HEK293 (cell line): ENCODE data around the gene POLK.

Experiments
- CTCF ChIA-PET: fragments of 350-600 bp; formaldehyde crosslinking; extraction: SDS; loops from one replicate; lab custom pipeline; 2021; ENCODE audit warnings: antibody characterized with exemption; lab: Yijun Ruan, JAX
- POLR2A ChIA-PET: fragments of 300-600 bp; formaldehyde crosslinking; extraction: SDS; loops from one replicate; lab custom pipeline; 2020; ENCODE audit warnings: antibody characterized with exemption, inconsistent platforms; lab: Yijun Ruan, JAX
- H3K27ac ChIP-seq: fragments of 200-500 bp; sonication (Bioruptor generic); 2 replicates; pipeline ENCODE4 v1.5.1; 2014; ENCODE audit warnings: low read depth, low read length, control low read depth, inconsistent platforms; ENCODE audit errors: extremely low read depth
- H3K36me3 ChIP-seq, 2 experiments: fragments of 200-500 bp in 1 of 2; sonication (Bioruptor generic) in 1 of 2; 1 replicate in 1 of 2; 2 replicates in 1 of 2; pipeline ENCODE4 v1.5.1; 2014 to 2017; ENCODE audit warnings: inconsistent platforms in 2 of 2, low read length in 2 of 2; ENCODE audit not compliant: control insufficient read depth in 2 of 2, insufficient read depth in 1 of 2
- H3K4me1 ChIP-seq: fragments of 200-500 bp; sonication (Bioruptor generic); 2 replicates; pipeline ENCODE4 v1.5.1; 2014; ENCODE audit warnings: mild to moderate bottlenecking, low read length, inconsistent platforms; ENCODE audit not compliant: control insufficient read depth, insufficient read depth
- H3K4me3 ChIP-seq: 2 replicates; pipeline ENCODE4 v1.5.1; 2011; ENCODE audit warnings: low read depth, mild to moderate bottlenecking, control low read depth, low read length, moderate library complexity
- H3K9me3 ChIP-seq: fragments of 200-500 bp; sonication (Bioruptor generic); 2 replicates; pipeline ENCODE4 v1.5.1; 2014; ENCODE audit warnings: low read depth, low read length, inconsistent platforms; ENCODE audit not compliant: control insufficient read depth, insufficient read depth
- FEZF1 ChIP-seq: fragments of 450-650 bp; formaldehyde crosslinking; IDR thresholded peaks from 2 replicates; pipeline ENCODE4 v1.5.1; 2016; ENCODE audit warnings: missing biosample characterization, missing genetic modification characterization
- GLIS1 ChIP-seq: fragments of 450-650 bp; formaldehyde crosslinking; IDR thresholded peaks from 2 replicates; pipeline ENCODE4 v1.5.1; 2016; ENCODE audit warnings: missing biosample characterization, missing genetic modification characterization
- HIC1 ChIP-seq: fragments of 450-650 bp; formaldehyde crosslinking; IDR thresholded peaks from 2 replicates; pipeline ENCODE4 v1.5.1; 2016; ENCODE audit warnings: missing biosample characterization, missing genetic modification characterization
- MYNN ChIP-seq: fragments of 450-650 bp; formaldehyde crosslinking; IDR thresholded peaks from 2 replicates; pipeline ENCODE4 v1.5.1; 2016; ENCODE audit warnings: missing biosample characterization, missing genetic modification characterization, borderline replicate concordance
- OSR2 ChIP-seq: fragments of 450-650 bp; formaldehyde crosslinking; IDR thresholded peaks from 2 replicates; pipeline ENCODE4 v1.5.1; 2016; ENCODE audit warnings: missing biosample characterization, missing genetic modification characterization
- PATZ1 ChIP-seq: fragments of 450-650 bp; formaldehyde crosslinking; IDR thresholded peaks from 2 replicates; pipeline ENCODE4 v1.5.1; 2016; ENCODE audit warnings: missing biosample characterization, missing genetic modification characterization
- SALL2 ChIP-seq: fragments of 450-650 bp; formaldehyde crosslinking; IDR thresholded peaks from 2 replicates; pipeline ENCODE4 v1.5.0; 2017; ENCODE audit warnings: missing biosample characterization, mild to moderate bottlenecking, missing genetic modification characterization, borderline replicate concordance
- SCRT1 ChIP-seq: fragments of 450-650 bp; formaldehyde crosslinking; IDR thresholded peaks from 2 replicates; pipeline ENCODE4 v1.5.1; 2016; ENCODE audit warnings: missing biosample characterization, missing genetic modification characterization, borderline replicate concordance
- SCRT2 ChIP-seq: fragments of 450-650 bp; formaldehyde crosslinking; IDR thresholded peaks from 2 replicates; pipeline ENCODE4 v1.5.1; 2016; ENCODE audit warnings: missing biosample characterization, missing genetic modification characterization
- SP7 ChIP-seq: fragments of 450-650 bp; formaldehyde crosslinking; IDR thresholded peaks from 2 replicates; pipeline ENCODE4 v1.5.1; 2016; ENCODE audit warnings: missing biosample characterization, missing genetic modification characterization
- ZFHX2 ChIP-seq: fragments of 450-650 bp; formaldehyde crosslinking; conservative IDR thresholded peaks from 2 replicates; pipeline ENCODE4 v1.5.1; 2016; ENCODE audit warnings: missing biosample characterization, missing genetic modification characterization
- ZIC2 ChIP-seq: fragments of 450-650 bp; formaldehyde crosslinking; IDR thresholded peaks from 2 replicates; pipeline ENCODE4 v1.5.1; 2016; ENCODE audit warnings: missing biosample characterization, missing genetic modification characterization
- ZNF169 ChIP-seq: fragments of 450-650 bp; formaldehyde crosslinking; IDR thresholded peaks from 2 replicates; pipeline ENCODE4 v1.5.1; 2016; ENCODE audit warnings: missing biosample characterization, missing genetic modification characterization
- ZNF48 ChIP-seq: fragments of 450-650 bp; formaldehyde crosslinking; IDR thresholded peaks from 2 replicates; pipeline ENCODE4 v1.5.1; 2016; ENCODE audit warnings: missing biosample characterization, missing genetic modification characterization
- ZNF513 ChIP-seq: fragments of 450-650 bp; IDR thresholded peaks from 2 replicates; pipeline ENCODE4 v1.5.1; 2018; ENCODE audit warnings: missing biosample characterization, missing genetic modification characterization
- ZNF548 ChIP-seq: fragments of 450-650 bp; formaldehyde crosslinking; IDR thresholded peaks from 2 replicates; pipeline ENCODE4 v1.5.1; 2016; ENCODE audit warnings: missing biosample characterization, missing genetic modification characterization
- ZNF549 ChIP-seq: fragments of 450-650 bp; IDR thresholded peaks from 2 replicates; pipeline ENCODE4 v1.5.1; 2018; ENCODE audit warnings: missing biosample characterization, missing genetic modification characterization, mild to moderate bottlenecking, inconsistent platforms, moderate library complexity
- ZNF555 ChIP-seq: fragments of 450-650 bp; formaldehyde crosslinking; conservative IDR thresholded peaks from 2 replicates; pipeline ENCODE4 v1.5.1; 2017; ENCODE audit warnings: missing biosample characterization, mild to moderate bottlenecking, missing genetic modification characterization, inconsistent platforms
- ZNF561 ChIP-seq: fragments of 450-650 bp; IDR thresholded peaks from 2 replicates; pipeline ENCODE4 v1.5.1; 2018; ENCODE audit warnings: missing biosample characterization, missing genetic modification characterization, borderline replicate concordance
- ZNF624 ChIP-seq: fragments of 450-650 bp; formaldehyde crosslinking; IDR thresholded peaks from 2 replicates; pipeline ENCODE4 v1.5.1; 2017; ENCODE audit warnings: missing biosample characterization, missing genetic modification characterization
- ZNF664 ChIP-seq: fragments of 450-650 bp; formaldehyde crosslinking; IDR thresholded peaks from 2 replicates; pipeline ENCODE4 v1.5.1; 2016; ENCODE audit warnings: missing biosample characterization, missing genetic modification characterization
- ZNF692 ChIP-seq: fragments of 450-650 bp; formaldehyde crosslinking; IDR thresholded peaks from 2 replicates; pipeline ENCODE4 v1.5.1; 2016; ENCODE audit warnings: missing biosample characterization, missing genetic modification characterization
- ZSCAN18 ChIP-seq: fragments of 450-650 bp; formaldehyde crosslinking; IDR thresholded peaks from 2 replicates; pipeline ENCODE4 v1.5.1; 2016; ENCODE audit warnings: missing biosample characterization, missing genetic modification characterization

The POLK gene

GRCh38 chr5:75463726-75464125, 48.0 kb upstream of the POLK start (continued):
- TF ChIP-seq HIC1 (tag by site-specific recombination) = no peak
- no peak for TF ChIP-seq GLIS1 (tag by site-specific recombination)

- Histone ChIP-seq H3K4me3 (no peak overlapping the region), H3K9me3 (no peaks in the 10 kb centered on the region), H3K36me3 (no peaks in the 10 kb centered on the region), H3K4me1 (peaks cover 16% of the 10 kb centered on the region), H3K27ac (no peak overlapping the region)
- CTCF ChIA-PET = interaction anchor here (0.7 kb wide), 1 partner anchor 64 kb away, joined by 3 read pairs; no protein-coding TSS in a partner anchor
- TF ChIP-seq ZNF513 (tag by site-specific recombination) (no peak), PATZ1 (tag by site-specific recombination) (no peak), ZNF555 (tag by site-specific recombination) (no peak), ZNF624 (tag by site-specific recombination) (no peak), FEZF1 (tag by site-specific recombination) (peak; percentile 30; the same call in 1 of the 2 replicates), SCRT1 (tag by site-specific recombination) (0 out of 2 replicates have a peak, but pooled peaks have one; percentile 10), MYNN (tag by site-specific recombination) (no peak), OSR2 (tag by site-specific recombination) (peak; percentile 90), SALL2 (tag by site-specific recombination) (no peak), ZNF561 (tag by site-specific recombination) (0 out of 2 replicates have a peak, but pooled peaks have one; percentile 23), ZNF549 (peak; percentile 96), SCRT2 (tag by site-specific recombination) (peak; percentile 65), ZNF548 (no peak), ZFHX2 (tag by site-specific recombination) (no peak), SP7 (tag by site-specific recombination) (no peak), ZIC2 (tag by site-specific recombination) (peak; percentile 76), ZNF664 (no peak), ZNF169 (no peak), ZNF692 (tag by site-specific recombination) (no peak), ZNF48 (tag by site-specific recombination) (no peak), ZSCAN18 (tag by site-specific recombination) (no peak)
- POLR2A ChIA-PET = no interaction called here
Measured at GRCh38 chr5:75465480-75465879, 46.2 kb upstream of the POLK start.
